LNCaP clone FGC (cell line): ENCODE measurements around the gene USP36.

ENCODE experiments used
- DNase-seq: peaks from one replicate; pipeline ENCODE4 v3.0.0-alpha.2; 2011; ENCODE audit warnings: low read depth
- H3K4me3 ChIP-seq: 2 replicates; pipeline ENCODE4 v1.5.1; 2011; ENCODE audit warnings: mild to moderate bottlenecking, low read depth, low read length, control low read depth
- CTCF ChIP-seq: IDR thresholded peaks from 2 replicates; pipeline ENCODE4 v1.5.1; 2012; ENCODE audit warnings: mild to moderate bottlenecking; ENCODE audit not compliant: control insufficient read depth, insufficient read depth; ENCODE audit errors: extremely low read depth

Gene USP36

GRCh38 chr17:78802459-78802858, 38.2 kb downstream of the USP36 start:
- TF ChIP-seq CTCF, result no peak
- no peak overlapping the region for H3K4me3 ChIP-seq
- no peak for DNase-seq

GRCh38 chr17:78802008-78802407, 38.6 kb downstream of the USP36 start:
- no peak overlapping the region for H3K4me3 ChIP-seq
- no peak for TF ChIP-seq CTCF
- DNase-seq, result no peak

GRCh38 chr17:78800132-78800931, 40.3 kb downstream of the USP36 start:
- no peak for TF ChIP-seq CTCF
- no peak overlapping the region for H3K4me3 ChIP-seq
- DNase-seq, result no peak

GRCh38 chr17:78798695-78799559, 41.7 kb downstream of the USP36 start:
- TF ChIP-seq CTCF, result peak; percentile 53
- H3K4me3 ChIP-seq, result no peak overlapping the region
- DNase-seq, result no peak

- DNase-seq, result no peak
- TF ChIP-seq CTCF, result no peak
- H3K4me3 ChIP-seq, result no peak overlapping the region
These were observed 42.7 kb downstream of the USP36 start for GRCh38 chr17:78797691-78798585.

GRCh38 chr17:78797213-78797612, 43.4 kb downstream of the USP36 start:
- no peak overlapping the region for H3K4me3 ChIP-seq
- TF ChIP-seq CTCF, result no peak
- no peak for DNase-seq
